HUDEP-2 (cell line): ENCODE results near the gene PTPN6.
"Not testable (repeated sequence)": the region's sequence is repeated elsewhere in the genome, so short reads cannot be mapped to it uniquely, and the experiment has no call there.

Experiments
- DNase-seq, 76 experiments: peaks; one replicate each; lab custom pipeline; 2025; ENCODE audit not compliant: unreplicated experiment in 76 of 76; lab: John Stamatoyannopoulos, UW

The PTPN6 gene

GRCh38 chr12:6950811-6951540 is at the start of gene PTPN6:
TSS of gene PTPN6 (plus strand) at chr12:6951356. CDS start at chr12:6951513, 157 bp downstream.
- DNase-seq: peak in 11 of 76 experiments; percentile 7 to 43 (median 25)

GRCh38 chr12:6902448-6902847 is 48.7 kb upstream of the PTPN6 start:
- DNase-seq: no peak

GRCh38 chr12:6903722-6904121 is 47.4 kb upstream of the PTPN6 start:
- DNase-seq: no peak

GRCh38 chr12:6904280-6905276 is 46.6 kb upstream of the PTPN6 start, which contains the start of gene LRRC23:
TSS of gene LRRC23 (plus strand) at chr12:6904822. CDS start at chr12:6905634, 812 bp downstream.
- peak in 75 of 76 experiments; percentile 24 to 96 (median 89) for DNase-seq

- no peak for DNase-seq
Observed at GRCh38 chr12:6905414-6906040, 45.6 kb upstream of the PTPN6 start.

- DNase-seq: not testable (repeated sequence)
Observed at GRCh38 chr12:6908141-6908540, 43.0 kb upstream of the PTPN6 start.

DNA sequence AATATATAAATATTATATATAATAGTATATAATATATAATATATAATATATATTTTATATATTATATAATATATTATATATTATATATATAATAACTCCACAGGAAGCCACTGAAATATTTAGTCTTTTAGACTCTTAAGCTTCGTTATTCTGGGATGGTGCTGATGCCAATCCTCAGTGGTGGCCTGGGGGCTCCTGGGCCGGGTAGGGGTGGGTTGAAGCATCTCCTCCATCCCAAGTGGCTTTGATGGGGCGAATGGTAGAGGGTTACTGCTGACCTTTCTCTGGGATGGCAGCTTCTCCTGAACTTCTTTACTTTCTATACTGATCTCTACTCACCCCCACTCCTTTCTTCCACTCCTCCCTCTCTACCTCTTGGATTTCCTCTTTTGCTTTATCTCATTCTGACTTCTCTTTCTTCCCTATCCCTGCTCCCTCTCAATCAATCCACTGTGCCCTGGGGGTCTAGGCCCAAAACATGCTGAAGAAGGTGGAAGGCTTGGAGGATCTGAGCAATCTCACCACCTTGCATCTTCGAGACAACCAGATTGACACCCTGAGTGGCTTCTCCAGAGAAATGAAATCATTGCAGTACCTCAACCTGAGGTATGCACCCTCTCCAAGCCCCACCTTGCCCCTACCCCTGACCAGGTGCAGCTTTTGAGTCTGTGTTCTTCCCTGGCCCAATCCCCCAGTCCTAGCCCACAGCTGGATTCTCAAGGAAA is 41.6 kb upstream of the PTPN6 start:
- DNase-seq: no peak

- no peak for DNase-seq
Observed at GRCh38 chr12:6912164-6912935, 38.8 kb upstream of the PTPN6 start.

- DNase-seq: peak in 49 of 76 experiments; percentile 7 to 81 (median 42)
Observed at GRCh38 chr12:6914246-6914946, 36.8 kb upstream of the PTPN6 start, which contains the start of gene ENO2. TSS of gene ENO2 (plus strand) at chr12:6914580. CDS start at chr12:6915833, 1,253 bp downstream.

DNA sequence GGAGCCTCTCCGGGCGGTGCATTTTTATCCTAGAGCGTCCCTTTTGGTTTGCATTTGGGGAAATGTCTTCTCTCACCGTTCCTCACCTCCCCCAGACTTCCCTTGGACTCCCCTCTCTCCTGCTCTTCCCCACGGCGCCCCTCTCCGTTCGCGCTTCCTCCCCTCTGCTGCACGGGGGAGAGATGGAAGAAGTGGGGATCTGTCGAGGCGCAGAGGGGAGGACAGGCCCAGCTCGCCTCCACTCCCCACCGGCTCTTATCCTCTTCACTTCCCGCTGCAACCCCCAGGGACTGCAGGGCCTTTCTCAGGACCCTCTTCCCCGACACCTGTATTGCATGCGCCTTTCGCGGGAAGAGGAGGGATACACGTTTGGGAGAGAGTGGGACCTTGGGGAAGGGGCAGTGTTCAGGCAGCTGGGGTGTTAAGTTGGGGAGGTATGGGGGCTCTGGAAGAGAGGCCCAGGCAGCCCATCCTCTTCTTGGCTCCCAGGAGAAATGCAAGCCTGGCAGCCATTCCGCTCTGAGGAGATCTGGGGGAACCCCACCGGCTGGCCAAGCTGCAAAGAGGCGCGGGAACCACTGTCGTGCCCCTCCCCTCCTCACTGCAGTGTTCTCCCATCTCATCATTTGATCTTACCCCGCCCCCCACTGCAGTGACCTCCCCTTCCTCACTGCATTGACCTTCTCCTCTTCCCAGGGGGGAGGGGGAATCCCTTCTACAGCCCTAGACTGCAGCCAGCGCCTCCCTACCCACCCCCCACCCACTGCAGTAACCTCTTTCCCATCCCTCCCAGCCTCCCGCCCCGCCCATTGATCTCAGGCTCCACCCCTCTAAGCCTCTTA is 36.0 kb upstream of the PTPN6 start:
- peak in 20 of 76 experiments; percentile 10 to 52 (median 30) for DNase-seq

DNA sequence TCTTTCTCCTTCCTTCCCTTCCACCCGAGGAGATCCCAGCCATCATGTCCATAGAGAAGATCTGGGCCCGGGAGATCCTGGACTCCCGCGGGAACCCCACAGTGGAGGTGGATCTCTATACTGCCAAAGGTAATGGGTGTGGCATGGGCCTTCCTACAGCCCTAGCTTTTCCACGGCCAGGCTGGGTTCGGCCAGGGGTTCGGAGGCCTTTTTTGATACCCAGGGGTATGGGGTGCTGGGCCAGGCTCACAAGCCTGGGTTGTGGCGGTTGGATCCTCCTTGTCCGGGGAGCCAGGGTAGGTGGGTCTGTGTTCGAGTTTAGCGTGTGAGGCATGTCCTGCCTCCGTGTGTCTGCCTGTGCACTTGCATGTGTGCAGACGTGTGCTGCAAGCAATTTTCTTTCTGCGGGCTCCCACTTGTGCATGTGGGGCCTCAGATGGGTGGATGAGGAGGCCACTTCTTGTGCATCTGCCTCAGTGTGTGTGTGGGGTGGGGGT is 35.3 kb upstream of the PTPN6 start:
- no peak for DNase-seq

GRCh38 chr12:6916426-6917200 is 34.5 kb upstream of the PTPN6 start:
- DNase-seq: no peak

- no peak for DNase-seq
Observed at GRCh38 chr12:6917491-6918231, 33.5 kb upstream of the PTPN6 start.

- DNase-seq: no peak
Observed at GRCh38 chr12:6919588-6919987, 31.6 kb upstream of the PTPN6 start.

DNA sequence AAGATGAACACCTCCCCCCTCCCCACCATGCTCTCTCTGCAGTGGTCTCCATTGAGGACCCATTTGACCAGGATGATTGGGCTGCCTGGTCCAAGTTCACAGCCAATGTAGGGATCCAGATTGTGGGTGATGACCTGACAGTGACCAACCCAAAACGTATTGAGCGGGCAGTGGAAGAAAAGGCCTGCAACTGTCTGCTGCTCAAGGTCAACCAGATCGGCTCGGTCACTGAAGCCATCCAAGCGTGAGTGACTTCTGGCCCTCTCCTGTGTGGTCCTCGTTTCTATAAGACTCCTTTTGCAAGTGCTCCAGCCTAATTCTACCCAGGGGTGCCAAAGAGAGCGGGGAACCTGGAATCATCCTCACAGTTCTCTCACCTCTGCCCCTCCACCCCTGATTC is 29.6 kb upstream of the PTPN6 start:
- DNase-seq: no peak
